Stimulated activated CD4-positive, alpha-beta T cell treated with anti-CD3 and anti-CD28 coated beads, Interleukin-12 subunit alpha, Interleukin-12 subunit beta, amount 100 ng/mL, for 4 hours (primary cell): Measurements from ENCODE around the gene HSP90AB1.

Source experiments
- DNase-seq: peaks from one replicate; pipeline ENCODE4 v3.0.0-alpha.2; 2020

HSP90AB1 gene

DNA sequence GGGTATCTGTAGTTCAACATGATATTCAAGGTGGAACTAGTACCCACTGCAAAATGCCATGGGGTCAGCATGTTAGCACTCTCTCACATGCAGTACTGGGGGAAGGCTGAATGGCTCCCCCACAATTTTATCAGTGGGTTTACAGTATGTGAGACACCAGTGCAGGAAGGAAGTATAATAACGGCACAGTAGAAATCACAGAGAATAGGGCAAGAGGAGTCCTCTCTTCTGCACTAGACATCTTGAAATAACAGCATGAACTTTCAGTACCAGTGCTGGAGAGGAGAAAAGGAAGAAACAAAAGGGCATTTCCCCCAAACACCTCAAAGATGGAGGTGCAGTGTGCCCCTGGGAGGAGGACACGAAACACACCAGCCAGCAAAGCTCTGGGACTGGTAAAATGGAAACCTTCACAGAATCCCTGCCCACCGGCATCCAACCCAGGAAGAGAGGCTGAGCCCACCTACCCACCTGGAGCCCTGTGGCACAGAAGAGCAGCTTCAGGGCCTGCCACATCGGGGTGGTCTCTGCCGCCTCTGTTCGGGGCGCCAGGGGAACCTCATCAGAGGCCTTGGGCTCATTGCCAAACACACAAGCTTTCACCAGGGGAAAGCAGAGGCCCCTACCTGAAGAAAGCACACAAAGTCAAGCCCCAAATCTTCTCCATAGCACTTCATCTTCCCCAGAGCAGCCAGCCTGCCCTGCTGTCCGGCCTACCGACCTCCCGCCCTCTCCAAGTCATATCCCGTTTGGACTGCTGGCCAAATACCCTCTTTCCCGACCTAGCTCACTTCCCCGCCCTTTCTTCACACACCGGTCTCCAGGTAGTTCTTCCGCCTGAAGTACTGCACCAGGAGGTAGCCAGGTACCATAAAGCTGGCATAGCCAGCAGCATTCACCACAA, 9.2 kb downstream of the HSP90AB1 start:
- DNase-seq, result no peak

GRCh38 chr6:44256775-44257024, 9.8 kb downstream of the HSP90AB1 start:
- DNase-seq, result no peak

- DNase-seq, result peak; percentile 65
These were observed 10.3 kb downstream of the HSP90AB1 start, which contains the start of gene SLC35B2 for GRCh38 chr6:44257025-44257752. SLC35B2 (minus strand) TSS chr6:44257528; CDS start chr6:44257410, 118 bp downstream.

GRCh38 chr6:44257753-44258324, 10.9 kb downstream of the HSP90AB1 start:
- DNase-seq, result no peak

GRCh38 chr6:44258325-44258863, 11.5 kb downstream of the HSP90AB1 start:
- no peak for DNase-seq

GRCh38 chr6:44258921-44259320, 12.0 kb downstream of the HSP90AB1 start:
- no peak for DNase-seq

GRCh38 chr6:44260011-44260410, 13.1 kb downstream of the HSP90AB1 start:
- DNase-seq, result no peak

DNA sequence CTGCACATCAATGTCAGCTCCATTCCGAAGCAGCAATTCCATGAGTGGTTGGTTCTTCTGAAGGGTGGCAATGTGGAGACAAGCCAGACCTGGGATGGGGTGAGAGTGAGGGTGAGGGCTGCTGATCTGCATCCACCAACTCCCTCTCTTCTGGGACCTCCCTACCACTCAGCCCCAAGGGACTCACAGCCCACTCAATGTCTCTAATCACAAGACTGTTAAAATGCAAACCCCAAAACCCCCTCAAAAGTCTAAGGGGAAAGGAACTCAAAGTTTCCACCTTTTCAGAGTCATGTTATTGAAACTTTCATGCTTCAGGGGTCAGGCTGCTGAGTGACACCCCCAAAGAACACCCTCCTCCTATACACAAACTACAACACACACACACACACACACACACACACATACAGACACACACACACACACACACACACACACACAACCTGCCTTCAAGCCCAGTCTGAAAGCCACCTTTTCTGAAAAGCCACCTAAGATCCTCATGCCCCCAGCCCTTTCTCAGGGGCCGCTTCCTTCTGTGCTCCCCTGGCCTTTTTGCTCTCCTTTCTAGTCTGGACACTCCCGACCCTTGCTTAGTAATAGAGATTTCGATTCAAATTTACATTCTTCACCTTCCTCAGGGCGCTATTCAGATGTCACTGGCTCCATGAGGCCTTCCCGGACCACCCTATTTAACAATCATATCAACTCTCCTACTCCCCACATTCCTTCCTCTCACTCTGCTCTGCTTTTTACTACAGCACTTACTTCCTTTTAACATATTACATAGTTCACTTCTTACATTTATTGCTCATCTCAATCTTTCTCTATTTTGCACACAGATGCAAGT, 13.8 kb downstream of the HSP90AB1 start:
- no peak for DNase-seq

DNA sequence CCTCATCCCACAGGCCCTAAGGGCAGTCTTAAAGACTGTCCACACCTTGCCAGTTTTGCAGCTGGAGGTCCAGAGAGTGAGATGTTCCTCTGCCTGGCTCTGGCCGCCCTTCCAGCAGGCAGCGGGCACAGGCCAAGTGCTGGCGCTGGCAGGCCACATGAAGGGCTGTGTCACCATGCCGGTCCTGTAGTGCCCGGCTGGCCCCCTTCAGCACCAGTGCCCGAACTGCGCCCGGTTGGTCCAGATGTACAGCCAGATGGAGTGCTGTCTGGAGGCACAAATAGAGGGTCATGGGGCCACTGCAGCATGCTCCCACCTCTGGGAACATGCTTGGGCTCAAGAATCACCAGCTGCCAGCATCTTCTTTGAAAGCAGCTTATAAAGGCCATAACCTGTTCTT, 14.7 kb downstream of the HSP90AB1 start:
- DNase-seq, result no peak

DNA sequence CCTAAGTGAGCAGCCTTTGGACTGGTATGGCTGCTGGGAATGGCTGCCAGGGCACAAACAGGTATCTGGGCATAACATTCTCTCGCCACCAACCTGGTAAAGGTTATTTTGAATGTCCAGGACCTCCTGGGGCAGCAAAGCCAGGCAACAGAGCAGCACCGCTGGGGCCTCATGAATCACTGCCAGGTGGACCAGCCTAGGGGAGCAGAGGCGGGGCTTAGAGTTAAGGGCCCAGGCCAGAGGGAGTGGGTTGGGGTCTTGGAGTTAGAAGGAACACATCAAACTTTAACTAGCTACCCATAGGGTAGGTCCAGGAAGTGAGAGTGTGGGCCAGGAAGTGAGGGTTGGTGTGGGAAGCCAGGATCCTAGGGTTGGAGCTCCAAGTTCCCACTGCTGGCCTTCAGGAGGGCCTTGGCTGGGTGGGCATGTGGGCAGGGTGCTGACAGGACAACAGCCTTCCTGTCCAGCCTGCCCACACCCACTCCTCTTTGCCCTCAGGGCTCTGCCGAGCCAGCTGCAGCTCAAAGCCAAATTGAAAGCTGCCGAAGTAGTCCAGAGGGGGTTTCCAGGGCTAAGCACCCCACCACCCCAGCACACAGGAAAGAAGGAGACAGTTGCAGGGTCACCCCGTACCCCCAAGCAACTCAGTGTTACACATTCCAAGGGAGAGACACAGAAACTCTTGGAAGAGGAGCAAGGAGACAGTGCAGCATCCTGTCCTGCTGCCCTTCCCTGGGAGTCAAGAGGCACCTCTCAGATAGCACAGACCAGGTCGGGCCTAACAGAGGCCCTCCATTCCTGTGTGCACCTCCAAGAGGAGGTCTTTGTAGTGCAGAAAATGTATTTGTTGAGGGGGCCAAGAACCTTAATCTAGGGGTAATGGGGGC, 15.8 kb downstream of the HSP90AB1 start:
- DNase-seq, result no peak

DNA sequence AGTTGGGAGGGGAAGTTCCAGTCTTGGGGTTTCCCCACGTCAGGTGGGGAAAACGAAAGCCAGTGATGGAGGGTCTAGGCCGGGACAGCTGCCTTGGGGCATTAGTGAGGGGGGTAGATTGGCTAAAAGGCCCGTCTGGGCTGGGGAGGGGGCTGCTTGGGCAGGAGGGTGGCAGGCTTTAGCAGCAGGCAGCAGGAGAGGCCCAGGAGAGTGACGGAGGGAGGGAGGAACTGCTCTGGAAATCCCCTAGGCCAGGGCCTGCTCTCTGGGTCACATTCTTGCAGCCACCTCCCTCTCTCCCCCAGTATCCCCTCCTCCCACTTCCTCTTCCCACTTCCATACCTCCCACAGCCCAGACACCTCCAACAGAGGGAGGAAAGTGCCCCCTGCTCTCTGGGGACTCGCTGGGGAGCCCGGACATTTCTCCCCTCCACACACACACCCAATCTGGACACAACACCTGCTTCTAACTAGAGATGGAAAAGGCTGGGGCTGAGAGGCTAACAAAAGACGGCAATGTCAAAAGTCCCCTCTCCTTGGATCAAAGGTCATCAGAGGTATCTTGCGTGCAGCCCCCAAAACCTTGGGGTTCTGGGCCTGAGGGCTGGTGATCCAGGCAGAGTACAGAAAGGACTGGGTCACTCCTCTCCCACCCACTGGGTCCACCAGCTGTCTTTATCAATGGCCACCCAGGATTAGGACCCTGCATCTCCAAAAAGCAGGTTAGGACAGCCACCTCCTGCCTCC, 16.6 kb downstream of the HSP90AB1 start:
- no peak for DNase-seq

DNA sequence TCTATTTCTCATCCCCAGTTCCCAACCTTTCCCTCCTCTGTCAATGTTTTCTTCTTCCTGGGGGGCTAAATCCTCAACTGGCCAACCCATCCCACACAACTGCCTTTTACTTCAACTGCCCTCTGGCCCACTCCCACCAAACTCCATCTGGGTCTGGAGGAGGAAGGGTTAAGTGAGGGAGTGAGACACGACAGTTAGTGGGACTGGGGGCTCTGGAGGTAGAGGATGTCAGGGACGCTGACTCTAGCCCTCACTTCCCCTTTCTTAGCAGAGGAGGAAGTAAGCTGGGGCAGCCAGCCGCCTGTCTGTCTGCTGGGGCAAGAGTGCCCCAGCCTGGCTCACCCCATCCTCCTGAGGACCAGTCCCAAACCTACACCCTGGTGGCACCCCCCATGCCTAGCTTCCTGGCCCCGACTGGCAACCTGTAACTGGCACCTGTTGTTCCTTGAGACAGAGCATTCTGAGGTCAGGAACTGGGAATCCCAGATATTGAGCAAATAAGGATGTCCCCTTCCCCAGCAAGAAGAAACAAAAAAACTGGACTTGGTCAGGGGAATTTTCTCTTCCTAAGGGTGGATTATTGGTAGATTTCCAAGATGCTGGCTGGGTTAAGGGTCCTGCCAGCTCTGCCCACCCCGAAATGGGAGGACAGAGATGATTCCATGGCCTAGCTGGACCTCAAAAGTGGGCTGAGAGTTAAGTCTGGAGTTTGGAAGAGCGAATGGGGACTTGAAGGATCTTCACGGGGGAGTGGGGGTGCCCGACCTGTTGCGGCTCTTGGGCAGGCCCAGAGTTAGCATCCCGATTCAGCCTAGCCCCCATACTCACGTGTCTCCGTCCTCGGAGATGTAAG, 17.5 kb downstream of the HSP90AB1 start:
- no peak for DNase-seq

GRCh38 chr6:44265007-44265721, 18.3 kb downstream of the HSP90AB1 start, which contains the start of gene NFKBIE:
NFKBIE (minus strand) TSS chr6:44265551; CDS start chr6:44265346, 205 bp downstream.
- peak; percentile 97 for DNase-seq

GRCh38 chr6:44265722-44266233, 18.9 kb downstream of the HSP90AB1 start:
- DNase-seq, result no peak

- no peak for DNase-seq
These were observed 19.4 kb downstream of the HSP90AB1 start for GRCh38 chr6:44266347-44266746.

DNA sequence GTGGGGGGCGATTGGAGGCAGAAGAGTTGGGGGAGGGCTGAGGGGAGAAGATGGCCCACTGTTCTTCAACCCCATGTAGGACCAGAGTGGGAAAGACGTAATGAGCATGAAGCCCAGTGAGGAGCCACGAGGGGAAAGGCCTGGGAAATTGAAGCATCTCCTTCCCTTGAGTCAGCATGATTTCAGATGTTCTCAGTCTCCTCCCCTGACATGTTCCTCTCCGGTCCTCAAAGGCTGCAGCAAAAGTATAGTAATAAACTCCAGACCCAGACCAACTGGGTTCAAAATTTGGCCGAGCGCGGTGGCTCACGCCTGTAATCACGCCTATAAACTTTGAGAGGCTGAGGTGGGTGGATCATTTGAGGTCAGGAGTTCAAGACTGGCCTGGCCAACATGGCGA, 20.4 kb downstream of the HSP90AB1 start:
- DNase-seq, result no peak

DNA sequence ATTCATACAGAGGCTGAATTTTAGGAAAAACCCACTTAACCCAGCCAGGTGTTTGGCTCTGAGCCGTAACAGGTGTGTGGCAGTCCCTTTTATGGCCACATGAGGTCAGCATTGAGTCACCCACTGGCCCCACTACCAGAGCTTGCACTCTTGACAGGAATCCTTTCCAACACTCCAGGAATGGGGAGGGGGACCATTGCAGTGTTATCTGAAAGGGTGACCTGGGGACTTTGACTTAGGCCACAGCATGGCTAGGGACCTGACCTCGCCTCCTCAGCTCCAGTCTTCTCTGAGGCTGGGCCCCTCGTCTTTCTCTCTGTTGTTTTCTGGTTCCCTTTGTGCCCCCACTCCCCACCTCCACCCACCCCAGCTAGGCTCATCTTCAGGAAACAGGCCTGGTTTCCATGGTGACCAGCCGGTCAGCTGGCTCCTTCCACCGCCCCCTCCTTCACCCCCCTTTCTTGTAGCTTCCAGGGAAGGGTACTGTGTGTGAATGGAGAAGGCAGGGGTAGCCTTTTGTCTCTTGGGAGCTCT, 21.3 kb downstream of the HSP90AB1 start:
- peak; percentile 56 for DNase-seq

GRCh38 chr6:44269178-44269920, 22.4 kb downstream of the HSP90AB1 start:
- no peak for DNase-seq
